Measurements from ENCODE around the gene FAM78B. TPM values are rescaled to one million over a fixed set of nuclear protein-coding genes. Genes with fewer than 3 reads are reported as not detected.

FAM78B gene
- total and polyA plus RNA-seq, 4 donors = 0.30 to 1.4 (median 0.46) TPM

GRCh38 chr1:166026143-166026542 lies 140.7 kb downstream of the FAM78B start:
- ATAC-seq (ENCODE audit: insufficient read depth, low FRiP score) = no peak
- DNase-seq = no peak
- Histone ChIP-seq H3K4me1 (ENCODE audit: control insufficient read depth in 5 of 5, insufficient read depth in 5 of 5, low read length in 5 of 5) (no peaks in the 10 kb centered on the region), H3K9me3 (ENCODE audit: control insufficient read depth in 4 of 4, insufficient read depth in 3 of 4, low read length in 3 of 4) (no peaks in the 10 kb centered on the region), H3K9ac (ENCODE audit: insufficient read depth in 1 of 2, low read length in 2 of 2) (no peak overlapping the region), H3K27ac (ENCODE audit: low read depth in 1 of 2, low read length in 1 of 2) (no peak overlapping the region), H3K27me3 (ENCODE audit: control insufficient read depth in 3 of 3, insufficient read depth in 3 of 3, low read length in 2 of 3) (no peaks in the 10 kb centered on the region), H3K4me3 (no peak overlapping the region), H3K36me3 (ENCODE audit: control insufficient read depth in 4 of 4, insufficient read depth in 4 of 4, low read length in 4 of 4) (no peaks in the 10 kb centered on the region)
- TF ChIP-seq, protein P1, sequence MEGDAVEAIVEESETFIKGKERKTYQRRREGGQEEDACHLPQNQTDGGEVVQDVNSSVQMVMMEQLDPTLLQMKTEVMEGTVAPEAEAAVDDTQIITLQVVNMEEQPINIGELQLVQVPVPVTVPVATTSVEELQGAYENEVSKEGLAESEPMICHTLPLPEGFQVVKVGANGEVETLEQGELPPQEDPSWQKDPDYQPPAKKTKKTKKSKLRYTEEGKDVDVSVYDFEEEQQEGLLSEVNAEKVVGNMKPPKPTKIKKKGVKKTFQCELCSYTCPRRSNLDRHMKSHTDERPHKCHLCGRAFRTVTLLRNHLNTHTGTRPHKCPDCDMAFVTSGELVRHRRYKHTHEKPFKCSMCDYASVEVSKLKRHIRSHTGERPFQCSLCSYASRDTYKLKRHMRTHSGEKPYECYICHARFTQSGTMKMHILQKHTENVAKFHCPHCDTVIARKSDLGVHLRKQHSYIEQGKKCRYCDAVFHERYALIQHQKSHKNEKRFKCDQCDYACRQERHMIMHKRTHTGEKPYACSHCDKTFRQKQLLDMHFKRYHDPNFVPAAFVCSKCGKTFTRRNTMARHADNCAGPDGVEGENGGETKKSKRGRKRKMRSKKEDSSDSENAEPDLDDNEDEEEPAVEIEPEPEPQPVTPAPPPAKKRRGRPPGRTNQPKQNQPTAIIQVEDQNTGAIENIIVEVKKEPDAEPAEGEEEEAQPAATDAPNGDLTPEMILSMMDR (IDR thresholded peaks at IDR 0.05; ENCODE audit: control extremely low read depth, extremely low read depth) = no peak
- WGBS, 2 donors = 68 to 72% methylated on average over 2 of the region's 2 CpGs

- H3K36me3 ChIP-seq (ENCODE audit: control insufficient read depth in 4 of 4, insufficient read depth in 4 of 4, low read length in 4 of 4) = no peaks in the 10 kb centered on the region
- H3K9ac ChIP-seq (ENCODE audit: insufficient read depth in 1 of 2, low read length in 2 of 2) = no peak overlapping the region
- no peaks in the 10 kb centered on the region for H3K4me1 ChIP-seq (ENCODE audit: control insufficient read depth in 5 of 5, insufficient read depth in 5 of 5, low read length in 5 of 5)
- H3K27ac ChIP-seq (ENCODE audit: low read depth in 1 of 2, low read length in 1 of 2) = no peak overlapping the region
- DNase-seq (no peak), ATAC-seq (ENCODE audit: insufficient read depth, low FRiP score) (no peak)
- no peaks in the 10 kb centered on the region for H3K27me3 ChIP-seq (ENCODE audit: control insufficient read depth in 3 of 3, insufficient read depth in 3 of 3, low read length in 2 of 3)
- 30 to 33% methylated on average over 3 of the region's 3 CpGs for WGBS, 2 donors
- TF ChIP-seq, protein P1 (IDR thresholded peaks at IDR 0.05; ENCODE audit: control extremely low read depth, extremely low read depth) = no peak
- no peak overlapping the region for H3K4me3 ChIP-seq
- no peaks in the 10 kb centered on the region for H3K9me3 ChIP-seq (ENCODE audit: control insufficient read depth in 4 of 4, insufficient read depth in 3 of 4, low read length in 3 of 4)
Observed at GRCh38 chr1:166020210-166020609, 146.6 kb downstream of the FAM78B start.

Small RNA genes within 50 kb of the gene (small RNA-seq; reads per million reads assigned to genes)
- gene MIR921 (ENCODE audit: low replicate concordance) (not detected), gene RNA5SP64 (ENCODE audit: low replicate concordance) (not detected)
